Astrocyte (in vitro differentiated cells and primary cell): Measurements from ENCODE around the gene PHC2. TPM values are rescaled to one million over a fixed set of nuclear protein-coding genes. Genes with fewer than 3 reads are reported as not detected.

Source experiments
- DNase-seq: peaks from one replicate; pipeline ENCODE4 v3.0.0-alpha.2; 2010; ENCODE audit warnings: low read depth
- FAIRE-seq: peaks from 2 replicates; lab custom pipeline; 2011; peaks lifted over from hg19 to GRCh38; lab: Jason Lieb, UNC
- H2AFZ ChIP-seq: 2 replicates; pipeline ENCODE4 v1.6.0; 2012; ENCODE audit warnings: low read depth, low read length, inconsistent platforms
- H3K27ac ChIP-seq: 2 replicates; pipeline ENCODE4 v1.5.1; 2011; ENCODE audit warnings: low read depth, low read length, inconsistent platforms
- H3K27me3 ChIP-seq: 2 replicates; pipeline ENCODE4 v1.6.0; 2011; ENCODE audit warnings: low read length, inconsistent platforms; ENCODE audit not compliant: insufficient read depth
- H3K36me3 ChIP-seq: 2 replicates; pipeline ENCODE4 v1.5.1; 2011; ENCODE audit warnings: low read length, inconsistent platforms; ENCODE audit not compliant: insufficient read depth
- H3K4me1 ChIP-seq: 2 replicates; pipeline ENCODE4 v1.5.1; 2011; ENCODE audit warnings: low read length, inconsistent platforms; ENCODE audit not compliant: insufficient read depth
- H3K4me2 ChIP-seq: 2 replicates; pipeline ENCODE4 v1.6.0; 2012; ENCODE audit warnings: low read length, inconsistent platforms
- H3K4me3 ChIP-seq: 2 replicates; pipeline ENCODE4 v1.5.1; 2011; ENCODE audit warnings: low read depth, mild to moderate bottlenecking, low read length, inconsistent platforms; ENCODE audit not compliant: insufficient read depth
- H3K79me2 ChIP-seq: 2 replicates; pipeline ENCODE4 v1.6.0; 2012; ENCODE audit warnings: mild to moderate bottlenecking, low read length, inconsistent platforms; ENCODE audit not compliant: insufficient read depth
- H3K9ac ChIP-seq: 2 replicates; pipeline ENCODE4 v1.6.0; 2012; ENCODE audit warnings: mild to moderate bottlenecking, low read length, inconsistent platforms
- H3K9me3 ChIP-seq: 2 replicates; pipeline ENCODE4 v1.5.1; 2012; ENCODE audit warnings: low read depth, mild to moderate bottlenecking, low read length, inconsistent platforms; ENCODE audit not compliant: insufficient read depth
- H4K20me1 ChIP-seq: 2 replicates; pipeline ENCODE4 v1.6.0; 2012; ENCODE audit warnings: low read length, inconsistent platforms; ENCODE audit not compliant: insufficient read depth
- H3K27ac Mint-ChIP-seq: one replicate; pipeline ENCODE4 v1.8.0; 2021; ENCODE audit warnings: mild to moderate bottlenecking, mixed read lengths; ENCODE audit not compliant: unreplicated experiment
- H3K27me3 Mint-ChIP-seq: one replicate; pipeline ENCODE4 v1.8.0; 2021; ENCODE audit warnings: low read depth, mixed read lengths; ENCODE audit not compliant: unreplicated experiment
- H3K36me3 Mint-ChIP-seq: one replicate; pipeline ENCODE4 v1.8.0; 2021; ENCODE audit warnings: low read depth, mixed read lengths; ENCODE audit not compliant: unreplicated experiment
- H3K4me1 Mint-ChIP-seq: one replicate; pipeline ENCODE4 v1.8.0; 2021; ENCODE audit warnings: low read depth, mixed read lengths; ENCODE audit not compliant: unreplicated experiment
- H3K4me3 Mint-ChIP-seq: one replicate; pipeline ENCODE4 v1.8.0; 2021; ENCODE audit warnings: mild to moderate bottlenecking, moderate library complexity, mixed read lengths; ENCODE audit not compliant: unreplicated experiment
- H3K9me3 Mint-ChIP-seq: one replicate; pipeline ENCODE4 v1.8.0; 2021; ENCODE audit warnings: mild to moderate bottlenecking, mixed read lengths; ENCODE audit not compliant: unreplicated experiment
- CTCF ChIP-seq: IDR thresholded peaks from 2 replicates; pipeline ENCODE4 v1.5.1; 2011; ENCODE audit warnings: low read depth, mild to moderate bottlenecking, inconsistent platforms, low read length, moderate library complexity; ENCODE audit not compliant: insufficient read depth
- EZH2 ChIP-seq: IDR thresholded peaks from 2 replicates; pipeline ENCODE4 v1.6.1; 2012; ENCODE audit warnings: mild to moderate bottlenecking, low read length, inconsistent platforms; ENCODE audit not compliant: insufficient read depth
- total RNA-seq: library from RNA; stranded (reverse); gene quantifications from 2 replicates; pipeline ENCODE4 v1.2.1, GENCODE V29; 2021

PHC2 gene
- total RNA-seq, 1 donor from 2014 or later: 113 TPM

GRCh38 chr1:33298623-33299277 lies 132.1 kb downstream of the PHC2 start:
- DNase-seq: peak; percentile 12
- H3K9me3 ChIP-seq: no peaks in the 10 kb centered on the region
- H3K36me3 ChIP-seq: peaks cover 5% of the 10 kb centered on the region
- Mint-ChIP-seq H3K4me1 (peaks cover 2% of the 10 kb centered on the region), H3K4me3 (no peak overlapping the region), H3K27me3 (peaks cover 4% of the 10 kb centered on the region), H3K9me3 (no peaks in the 10 kb centered on the region), H3K36me3 (peaks cover 31% of the 10 kb centered on the region), H3K27ac (peak overlapping the region; percentile 26)
- peaks cover 19% of the 10 kb centered on the region for H4K20me1 ChIP-seq
- no peak overlapping the region for H3K9ac ChIP-seq
- TF ChIP-seq EZH2 (no peak), CTCF (peak; percentile 67)
- no peak overlapping the region for H3K27ac ChIP-seq
- H3K27me3 ChIP-seq: no peaks in the 10 kb centered on the region
- no peak overlapping the region for H3K4me3 ChIP-seq
- peaks cover 2% of the 10 kb centered on the region for H3K4me1 ChIP-seq
- H3K79me2 ChIP-seq: peaks cover under 1% of the 10 kb centered on the region
- no peak overlapping the region for H2AFZ ChIP-seq
- FAIRE-seq: no peak
- no peak overlapping the region for H3K4me2 ChIP-seq

GRCh38 chr1:33297911-33298622 lies 132.8 kb downstream of the PHC2 start:
- H3K4me1 ChIP-seq: peaks cover 2% of the 10 kb centered on the region
- Mint-ChIP-seq H3K4me1 (peaks cover 2% of the 10 kb centered on the region), H3K27me3 (no peaks in the 10 kb centered on the region), H3K4me3 (no peak overlapping the region), H3K36me3 (peaks cover 35% of the 10 kb centered on the region), H3K9me3 (no peaks in the 10 kb centered on the region), H3K27ac (peak overlapping the region; percentile 26)
- TF ChIP-seq CTCF: no peak
- TF ChIP-seq EZH2: no peak
- peaks cover 25% of the 10 kb centered on the region for H4K20me1 ChIP-seq
- H3K27me3 ChIP-seq: no peaks in the 10 kb centered on the region
- H3K4me2 ChIP-seq: no peak overlapping the region
- no peak overlapping the region for H3K4me3 ChIP-seq
- DNase-seq (no peak), FAIRE-seq (no peak)
- peaks cover 5% of the 10 kb centered on the region for H3K36me3 ChIP-seq
- H3K9ac ChIP-seq: no peak overlapping the region
- no peaks in the 10 kb centered on the region for H3K9me3 ChIP-seq
- peaks cover 7% of the 10 kb centered on the region for H3K79me2 ChIP-seq
- no peak overlapping the region for H3K27ac ChIP-seq
- H2AFZ ChIP-seq: no peak overlapping the region

GRCh38 chr1:33296824-33297223 lies 134.1 kb downstream of the PHC2 start:
- no peaks in the 10 kb centered on the region for H3K9me3 ChIP-seq
- H3K27ac ChIP-seq: no peak overlapping the region
- peaks cover 30% of the 10 kb centered on the region for H4K20me1 ChIP-seq
- no peak overlapping the region for H3K9ac ChIP-seq
- DNase-seq (no peak), FAIRE-seq (no peak)
- H3K79me2 ChIP-seq: peaks cover 10% of the 10 kb centered on the region
- no peak overlapping the region for H2AFZ ChIP-seq
- H3K4me2 ChIP-seq: no peak overlapping the region
- H3K27me3 Mint-ChIP-seq: no peaks in the 10 kb centered on the region
- no peak for TF ChIP-seq EZH2
- no peak for TF ChIP-seq CTCF
- H3K4me1 Mint-ChIP-seq: peaks cover 3% of the 10 kb centered on the region
- H3K27ac Mint-ChIP-seq: no peak overlapping the region
- no peak overlapping the region for H3K4me3 ChIP-seq
- H3K36me3 ChIP-seq: peaks cover 5% of the 10 kb centered on the region
- H3K4me3 Mint-ChIP-seq: no peak overlapping the region
- peaks cover 2% of the 10 kb centered on the region for H3K4me1 ChIP-seq
- H3K27me3 ChIP-seq: no peaks in the 10 kb centered on the region
- H3K36me3 Mint-ChIP-seq: peaks cover 28% of the 10 kb centered on the region
- no peaks in the 10 kb centered on the region for H3K9me3 Mint-ChIP-seq
